Suprapubic skin (tissue), 4 donors: Measurements from ENCODE around the gene NR2F1-AS1. TPM values are rescaled to one million over a fixed set of nuclear protein-coding genes. Genes with fewer than 3 reads are reported as not detected.
A peak's percentile ranks its signal among the peaks of the same experiment; 100 is the strongest.

Source experiments
- DNase-seq, 2 donors: peaks; one replicate each; pipeline ENCODE4 v3.0.0-alpha.2; 2019; ENCODE audit warnings: low spot score in 2 of 2
- H3K27ac ChIP-seq: fragments of 200-600 bp; sonication (generic); one replicate; pipeline ENCODE4 v1.5.1; 2019
- H3K27me3 ChIP-seq: fragments of 200-600 bp; sonication (generic); one replicate; pipeline ENCODE4 v1.5.1; 2019
- H3K36me3 ChIP-seq: fragments of 200-600 bp; sonication (generic); one replicate; pipeline ENCODE4 v1.5.1; 2019
- H3K4me1 ChIP-seq: fragments of 200-600 bp; sonication (generic); one replicate; pipeline ENCODE4 v1.5.1; 2019
- H3K4me3 ChIP-seq: fragments of 200-600 bp; sonication (generic); one replicate; pipeline ENCODE4 v1.5.1; 2019; ENCODE audit warnings: mild to moderate bottlenecking
- H3K9me3 ChIP-seq: fragments of 200-600 bp; sonication (generic); one replicate; pipeline ENCODE4 v1.5.1; 2019
- CTCF ChIP-seq, 2 donors: fragments of 200-600 bp in 1 of 2; fragments of 450-650 bp in 1 of 2; sonication (generic) in 1 of 2; IDR thresholded peaks; one replicate each; pipeline ENCODE4 v1.5.1; 2016 to 2019; ENCODE audit warnings: antibody characterized with exemption in 2 of 2, mild to moderate bottlenecking in 1 of 2, moderate library complexity in 1 of 2
- EP300 ChIP-seq: sonication (generic); formaldehyde crosslinking; IDR thresholded peaks from one replicate; pipeline ENCODE4 v1.6.1; 2017; ENCODE audit warnings: antibody characterized with exemption
- POLR2A ChIP-seq, 2 donors: fragments of 450-650 bp; IDR thresholded peaks; one replicate each; pipeline ENCODE4 v1.6.1; 2017; ENCODE audit warnings: antibody characterized with exemption in 2 of 2, mild to moderate bottlenecking in 2 of 2, moderate library complexity in 2 of 2
- POLR2AphosphoS5 ChIP-seq, 3 donors: sonication (generic); formaldehyde crosslinking; IDR thresholded peaks; one replicate each; pipeline ENCODE4 v1.6.1; 2017; ENCODE audit warnings: antibody characterized with exemption in 3 of 3
- WGBS: methylation state at CpG from one replicate; pipeline ENCODE4 v1.1.5; 2018; 5-methylcytosine and 5-hydroxymethylcytosine counted together
- total RNA-seq, 4 donors: library from RNA; depleted of rRNA; stranded (reverse); fragments of >200 nt; gene quantifications; one replicate each; pipeline ENCODE4 v1.1.0, GENCODE V29; 2016

The NR2F1-AS1 gene
- 1 to 10 TPM in 3 of 4 donors, under 1 TPM in 1; 0.76 to 1.4 (median 1.2) TPM for total RNA-seq

GRCh38 chr5:93580927-93581445 lies at the start of gene NR2F1-AS1:
Gene NR2F1-AS1 (minus strand): TSS chr5:93581219.
- H3K27ac ChIP-seq: peak within 1 kb of the TSS; percentile 67
- under 1% methylated on average over 35 of the region's 41 CpGs for WGBS
- H3K4me3 ChIP-seq: peak within 1 kb of the TSS; percentile 60
- H3K4me1 ChIP-seq: peaks cover 56% of the 10 kb centered on the region
- H3K27me3 ChIP-seq: peaks cover 83% of the 10 kb centered on the region
- H3K9me3 ChIP-seq: no peaks in the 10 kb centered on the region
- H3K36me3 ChIP-seq: no peaks in the 10 kb centered on the region
- no peak for DNase-seq
- TF ChIP-seq POLR2A (IDR thresholded peaks at IDR 0.05) (no peak), POLR2AphosphoS5 (IDR thresholded peaks at IDR 0.05) (no peak), CTCF (IDR thresholded peaks at IDR 0.05) (no peak), EP300 (no peak)

DNA sequence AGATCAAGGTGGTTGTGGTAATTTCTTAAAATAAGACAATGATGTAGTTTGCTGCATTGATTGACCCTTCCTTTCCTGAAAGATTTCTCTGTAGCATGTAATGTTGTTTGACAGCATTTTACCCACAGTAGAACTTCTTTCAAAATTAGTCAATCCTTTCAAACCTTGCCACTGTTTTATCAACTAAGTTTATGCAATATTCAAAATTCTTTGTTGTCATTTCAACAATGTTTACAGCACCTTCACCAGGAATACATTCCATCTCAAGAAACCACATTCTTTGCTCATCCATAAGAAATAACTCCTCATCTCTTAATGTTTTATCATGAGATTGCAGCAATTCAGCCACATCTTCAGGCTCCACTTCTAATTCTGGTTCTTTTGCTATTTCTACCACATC lies 45.8 kb upstream of the NR2F1-AS1 start:
- Histone ChIP-seq H3K4me1 (no peaks in the 10 kb centered on the region), H3K36me3 (no peaks in the 10 kb centered on the region)

GRCh38 chr5:93623153-93623552 lies 42.1 kb upstream of the NR2F1-AS1 start:
- H3K4me3 ChIP-seq: no peak overlapping the region
- no peak for DNase-seq
- peaks cover 11% of the 10 kb centered on the region for H3K4me1 ChIP-seq
- H3K27me3 ChIP-seq: no peaks in the 10 kb centered on the region
- no peak overlapping the region for H3K27ac ChIP-seq
- no peaks in the 10 kb centered on the region for H3K9me3 ChIP-seq
- WGBS: 80% methylated on average over 4 of the region's 4 CpGs
- TF ChIP-seq CTCF (IDR thresholded peaks at IDR 0.05) (no peak), POLR2AphosphoS5 (IDR thresholded peaks at IDR 0.05) (no peak), EP300 (no peak), POLR2A (IDR thresholded peaks at IDR 0.05) (no peak)
- H3K36me3 ChIP-seq: no peaks in the 10 kb centered on the region

More for the DNA sequence above, 45.8 kb upstream of the NR2F1-AS1 start:
- Histone ChIP-seq H3K27ac (no peak overlapping the region), H3K27me3 (no peaks in the 10 kb centered on the region), H3K9me3 (no peaks in the 10 kb centered on the region), H3K4me3 (no peak overlapping the region)
- TF ChIP-seq EP300 (no peak), POLR2A (IDR thresholded peaks at IDR 0.05) (no peak), CTCF (IDR thresholded peaks at IDR 0.05) (no peak), POLR2AphosphoS5 (IDR thresholded peaks at IDR 0.05) (no peak)
- no peak for DNase-seq

GRCh38 chr5:93622240-93622885 lies 41.3 kb upstream of the NR2F1-AS1 start:
- no peaks in the 10 kb centered on the region for H3K9me3 ChIP-seq
- 67% methylated on average over 4 of the region's 4 CpGs for WGBS
- H3K4me3 ChIP-seq: no peak overlapping the region
- TF ChIP-seq POLR2AphosphoS5 (IDR thresholded peaks at IDR 0.05): no peak
- no peak for TF ChIP-seq POLR2A (IDR thresholded peaks at IDR 0.05)
- TF ChIP-seq CTCF (IDR thresholded peaks at IDR 0.05): no peak
- TF ChIP-seq EP300: no peak
- H3K4me1 ChIP-seq: peaks cover 11% of the 10 kb centered on the region
- H3K27ac ChIP-seq: no peak overlapping the region
- H3K27me3 ChIP-seq: no peaks in the 10 kb centered on the region
- H3K36me3 ChIP-seq: no peaks in the 10 kb centered on the region
- DNase-seq: no peak

GRCh38 chr5:93621327-93621798 lies 40.3 kb upstream of the NR2F1-AS1 start:
- Histone ChIP-seq H3K4me1 (peaks cover 11% of the 10 kb centered on the region), H3K4me3 (peak overlapping the region; percentile 52), H3K27me3 (no peaks in the 10 kb centered on the region), H3K36me3 (no peaks in the 10 kb centered on the region), H3K27ac (peak overlapping the region; percentile 61), H3K9me3 (no peaks in the 10 kb centered on the region)
- WGBS: 9% methylated on average over 28 of the region's 41 CpGs
- TF ChIP-seq POLR2A (IDR thresholded peaks at IDR 0.05): no peak
- TF ChIP-seq CTCF (IDR thresholded peaks at IDR 0.05): no peak
- TF ChIP-seq EP300: no peak
- no peak for TF ChIP-seq POLR2AphosphoS5 (IDR thresholded peaks at IDR 0.05)
- peak; percentile 71 to 81 for DNase-seq
